ENCODE results near the gene MZB1. TPM values are rescaled to one million over a fixed set of nuclear protein-coding genes. Genes with fewer than 3 reads are reported as not detected.
A peak's percentile ranks its signal among the peaks of the same experiment; 100 is the strongest.
"Not testable (repeated sequence)": the region's sequence is repeated elsewhere in the genome, so short reads cannot be mapped to it uniquely, and the experiment has no call there.

MZB1 gene
- total RNA-seq, 1 donor from 2014 or later, result not detected

DNA sequence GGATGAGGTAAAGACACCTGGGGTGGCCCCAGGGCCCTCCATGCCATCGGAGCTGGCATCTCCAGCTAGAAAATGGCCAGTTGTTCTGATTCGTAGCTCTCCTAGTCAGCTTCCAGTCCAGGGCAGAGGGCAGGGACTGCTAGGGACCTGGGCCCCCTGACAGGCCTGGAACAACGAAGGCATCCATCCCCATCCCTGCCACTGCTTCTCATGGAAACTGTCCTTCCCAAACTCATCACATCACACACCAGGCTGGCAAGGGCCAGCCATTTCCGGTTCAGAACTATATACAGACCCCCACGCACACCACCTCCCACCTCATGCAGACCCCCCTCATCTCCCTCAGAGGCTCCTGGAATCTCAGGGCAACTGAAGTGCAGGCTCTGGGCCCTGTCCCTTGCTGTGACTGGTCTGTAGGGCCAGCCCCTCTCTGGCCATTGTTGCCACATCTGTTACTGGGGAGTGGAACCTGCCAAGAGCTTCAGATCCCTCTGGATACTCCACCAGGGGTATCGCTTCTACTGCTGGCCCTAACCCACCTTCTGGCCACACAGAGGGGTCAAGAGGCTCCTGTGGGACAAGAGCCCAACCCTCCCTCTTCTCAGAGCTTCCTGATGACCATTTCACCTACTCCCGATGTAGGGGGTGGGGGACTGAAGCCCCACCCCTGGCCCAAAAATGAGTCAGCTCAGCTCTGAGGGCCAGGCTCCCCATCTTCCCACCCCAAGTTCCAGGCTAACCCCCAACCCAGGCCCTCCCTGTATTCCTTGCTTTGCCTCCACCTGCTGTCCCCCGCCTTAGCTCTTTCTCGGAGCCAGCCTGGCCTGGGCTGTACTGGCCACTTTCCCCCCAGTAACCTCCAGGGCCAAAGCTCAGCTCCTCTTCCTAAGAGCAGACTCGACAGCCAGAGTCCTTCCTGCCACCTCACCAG is 1.2 kb upstream of the MZB1 start:
- H3K27me3 Mint-ChIP-seq (ENCODE audit: low read depth), result no peaks in the 10 kb centered on the region
- peak overlapping the region; percentile 14 for H3K27ac Mint-ChIP-seq (ENCODE audit: unreplicated experiment)
- no peaks in the 10 kb centered on the region for H3K9me3 Mint-ChIP-seq (ENCODE audit: low read depth)
- peaks cover 18% of the 10 kb centered on the region for H3K4me1 Mint-ChIP-seq (ENCODE audit: low read depth)
- DNase-seq (ENCODE audit: low spot score), result peak; percentile 54
- peaks cover 1% of the 10 kb centered on the region for H3K36me3 Mint-ChIP-seq (ENCODE audit: low read depth)
- TF ChIP-seq, protein P1, sequence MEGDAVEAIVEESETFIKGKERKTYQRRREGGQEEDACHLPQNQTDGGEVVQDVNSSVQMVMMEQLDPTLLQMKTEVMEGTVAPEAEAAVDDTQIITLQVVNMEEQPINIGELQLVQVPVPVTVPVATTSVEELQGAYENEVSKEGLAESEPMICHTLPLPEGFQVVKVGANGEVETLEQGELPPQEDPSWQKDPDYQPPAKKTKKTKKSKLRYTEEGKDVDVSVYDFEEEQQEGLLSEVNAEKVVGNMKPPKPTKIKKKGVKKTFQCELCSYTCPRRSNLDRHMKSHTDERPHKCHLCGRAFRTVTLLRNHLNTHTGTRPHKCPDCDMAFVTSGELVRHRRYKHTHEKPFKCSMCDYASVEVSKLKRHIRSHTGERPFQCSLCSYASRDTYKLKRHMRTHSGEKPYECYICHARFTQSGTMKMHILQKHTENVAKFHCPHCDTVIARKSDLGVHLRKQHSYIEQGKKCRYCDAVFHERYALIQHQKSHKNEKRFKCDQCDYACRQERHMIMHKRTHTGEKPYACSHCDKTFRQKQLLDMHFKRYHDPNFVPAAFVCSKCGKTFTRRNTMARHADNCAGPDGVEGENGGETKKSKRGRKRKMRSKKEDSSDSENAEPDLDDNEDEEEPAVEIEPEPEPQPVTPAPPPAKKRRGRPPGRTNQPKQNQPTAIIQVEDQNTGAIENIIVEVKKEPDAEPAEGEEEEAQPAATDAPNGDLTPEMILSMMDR (IDR thresholded peaks at IDR 0.05), result no peak
- H3K4me3 Mint-ChIP-seq (ENCODE audit: unreplicated experiment), result no peak overlapping the region

DNA sequence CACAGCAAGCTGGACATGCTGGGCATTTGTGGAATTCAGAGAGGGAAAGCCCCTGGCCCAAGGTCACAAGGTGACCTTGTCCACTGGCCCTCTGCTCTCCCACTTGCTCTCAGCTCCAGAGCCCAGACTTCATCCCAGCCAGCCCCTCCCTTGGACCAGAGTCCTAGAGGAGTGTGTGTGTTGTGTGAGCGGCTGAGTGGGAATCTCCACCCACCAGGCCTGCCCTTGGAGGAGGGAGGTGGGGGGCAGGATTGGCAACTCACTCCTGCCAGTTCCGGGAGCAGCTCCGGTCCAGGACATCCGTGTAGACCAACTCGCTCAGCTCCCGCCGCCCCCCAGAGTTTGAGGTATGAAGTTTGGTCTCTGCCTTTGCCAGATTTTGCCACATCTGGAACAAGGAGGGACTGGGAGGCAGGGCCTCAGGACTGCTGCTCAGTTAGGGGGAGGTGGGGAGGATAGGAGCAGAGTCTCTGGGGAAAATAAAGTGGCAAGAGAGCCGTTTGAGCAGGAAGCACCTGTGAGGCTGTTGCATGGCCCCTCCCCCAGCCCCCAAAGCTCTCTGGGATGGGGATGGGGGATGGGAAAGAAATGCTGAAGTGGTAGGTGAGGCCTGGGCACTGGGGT is 1.4 kb downstream of the MZB1 start:
- peak; percentile 60 for DNase-seq (ENCODE audit: low spot score)
- H3K36me3 Mint-ChIP-seq (ENCODE audit: low read depth), result peaks cover 1% of the 10 kb centered on the region
- H3K27ac Mint-ChIP-seq (ENCODE audit: unreplicated experiment), result no peak overlapping the region
- H3K4me1 Mint-ChIP-seq (ENCODE audit: low read depth), result peaks cover 16% of the 10 kb centered on the region
- no peak overlapping the region for H3K4me3 Mint-ChIP-seq (ENCODE audit: unreplicated experiment)
- no peaks in the 10 kb centered on the region for H3K9me3 Mint-ChIP-seq (ENCODE audit: low read depth)
- no peaks in the 10 kb centered on the region for H3K27me3 Mint-ChIP-seq (ENCODE audit: low read depth)
- TF ChIP-seq, protein P1 (IDR thresholded peaks at IDR 0.05), result no peak

DNA sequence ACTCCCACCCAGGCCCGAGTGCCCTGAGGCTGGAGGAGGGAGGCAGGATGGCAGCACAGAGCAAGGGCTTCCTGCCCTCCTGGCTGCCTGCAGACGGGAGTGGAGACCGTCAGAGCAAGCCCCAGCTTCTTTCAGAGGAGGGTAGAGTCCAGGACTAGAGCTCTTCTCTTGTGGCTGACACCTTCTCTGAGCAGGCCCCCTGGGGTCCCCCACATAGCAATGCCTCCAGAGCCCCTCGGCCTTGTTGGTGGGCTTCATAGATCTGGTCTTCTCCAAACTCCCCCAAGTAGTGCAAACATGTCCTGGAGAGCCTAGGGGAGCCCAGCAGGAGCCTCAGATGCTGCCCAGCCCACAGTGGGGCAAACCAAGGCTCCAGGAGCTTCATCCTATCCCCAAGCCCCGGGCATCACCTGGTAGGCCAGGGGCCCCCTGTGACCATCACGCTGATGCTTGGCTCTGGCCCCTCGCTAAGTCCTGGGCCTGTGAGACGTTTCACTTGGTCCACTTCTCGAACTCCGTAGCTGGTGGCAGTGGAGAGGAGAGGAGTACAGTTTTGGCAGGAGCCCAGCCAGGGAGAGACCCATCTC is 2.0 kb downstream of the MZB1 start:
- Mint-ChIP-seq H3K4me1 (ENCODE audit: low read depth) (peaks cover 11% of the 10 kb centered on the region), H3K27me3 (ENCODE audit: low read depth) (no peaks in the 10 kb centered on the region), H3K9me3 (ENCODE audit: low read depth) (no peaks in the 10 kb centered on the region), H3K4me3 (ENCODE audit: unreplicated experiment) (no peak overlapping the region), H3K36me3 (ENCODE audit: low read depth) (peaks cover 1% of the 10 kb centered on the region), H3K27ac (ENCODE audit: unreplicated experiment) (no peak overlapping the region)
- TF ChIP-seq, protein P1 (IDR thresholded peaks at IDR 0.05), result no peak
- DNase-seq (ENCODE audit: low spot score), result peak; percentile 59

DNA sequence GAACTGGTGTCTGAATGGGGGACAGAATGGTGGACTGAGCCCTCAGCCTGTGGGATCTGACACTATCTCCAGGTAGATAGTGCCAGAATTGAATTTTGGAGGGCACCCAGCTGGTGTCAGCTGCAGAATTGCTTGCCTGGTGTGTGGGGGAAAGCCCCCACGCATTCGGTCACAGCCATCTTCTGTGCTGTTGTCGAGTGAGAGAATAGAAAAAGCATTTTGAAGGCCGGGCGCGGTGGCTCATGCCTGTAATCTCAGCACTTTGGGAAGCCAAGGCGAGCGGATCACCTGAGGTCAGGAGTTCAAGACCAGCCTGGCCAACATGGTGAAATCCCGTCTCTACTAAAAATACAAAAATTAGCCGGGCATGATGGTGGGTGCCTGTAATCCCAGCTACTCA is 2.8 kb downstream of the MZB1 start:
- peak; percentile 42 for DNase-seq (ENCODE audit: low spot score)
- H3K9me3 Mint-ChIP-seq (ENCODE audit: low read depth); H3K36me3 Mint-ChIP-seq (ENCODE audit: low read depth); H3K27me3 Mint-ChIP-seq (ENCODE audit: low read depth); H3K4me3 Mint-ChIP-seq (ENCODE audit: unreplicated experiment); H3K27ac Mint-ChIP-seq (ENCODE audit: unreplicated experiment): not testable (repeated sequence)
- H3K4me1 Mint-ChIP-seq (ENCODE audit: low read depth), result peaks cover 10% of the 10 kb centered on the region

DNA sequence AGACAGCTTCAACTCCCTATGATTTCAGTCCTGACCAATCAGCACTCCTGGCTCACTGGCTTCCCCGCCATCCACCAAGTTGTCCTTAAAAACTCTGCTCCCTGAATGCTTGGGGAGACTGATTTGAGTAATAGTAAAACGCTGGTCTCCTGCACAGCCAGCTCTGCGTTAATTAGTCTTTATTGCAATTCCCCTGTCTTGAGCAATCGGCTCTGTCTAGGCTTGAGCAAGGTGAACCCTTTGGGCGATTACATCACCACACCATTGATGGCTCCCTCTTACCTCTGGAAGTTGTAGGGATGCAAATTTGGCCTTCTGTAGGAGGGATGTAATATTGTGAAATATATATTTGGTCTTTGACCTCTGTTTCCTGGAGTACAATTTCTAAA is 3.7 kb downstream of the MZB1 start:
- Mint-ChIP-seq H3K27ac (ENCODE audit: unreplicated experiment) (no peak overlapping the region), H3K4me1 (ENCODE audit: low read depth) (peaks cover 5% of the 10 kb centered on the region)

More for the DNA sequence above, 3.7 kb downstream of the MZB1 start:
- no peaks in the 10 kb centered on the region for H3K9me3 Mint-ChIP-seq (ENCODE audit: low read depth)
- H3K36me3 Mint-ChIP-seq (ENCODE audit: low read depth), result no peaks in the 10 kb centered on the region
- DNase-seq (ENCODE audit: low spot score), result peak; percentile 22
- no peak overlapping the region for H3K4me3 Mint-ChIP-seq (ENCODE audit: unreplicated experiment)
- TF ChIP-seq, protein P1 (IDR thresholded peaks at IDR 0.05), result no peak
- H3K27me3 Mint-ChIP-seq (ENCODE audit: low read depth), result no peaks in the 10 kb centered on the region

Data from chondrocyte (in vitro differentiated cells).